Esophagus squamous epithelium (tissue), 5 donors: ENCODE results near the gene GALNT7. TPM values are rescaled to one million over a fixed set of nuclear protein-coding genes. Genes with fewer than 3 reads are reported as not detected.

Experiments used
- DNase-seq: peaks from one replicate; lab custom pipeline; 2025; lab: John Stamatoyannopoulos, UW
- H3K27ac ChIP-seq, 4 donors: fragments of 200-600 bp; sonication (generic); one replicate each; pipeline ENCODE4 v1.5.1; 2016 to 2019; ENCODE audit warnings: mild to moderate bottlenecking in 1 of 4
- H3K27me3 ChIP-seq, 4 donors: fragments of 200-600 bp; sonication (generic); 1 replicate in 3 of 4; 2 replicates in 1 of 4; pipeline versions ENCODE4 v1.5.1 to v1.6.0; 2017 to 2021; ENCODE audit warnings: antibody characterized with exemption in 1 of 4
- H3K36me3 ChIP-seq, 3 donors: fragments of 200-600 bp; sonication (generic); one replicate each; pipeline ENCODE4 v1.5.1; 2016 to 2019
- H3K4me1 ChIP-seq, 3 donors: fragments of 200-600 bp; sonication (generic); one replicate each; pipeline ENCODE4 v1.5.1; 2017 to 2019
- H3K4me3 ChIP-seq, 4 donors: fragments of 200-600 bp; sonication (generic); 1 replicate in 3 of 4; 2 replicates in 1 of 4; pipeline ENCODE4 v1.5.1; 2016 to 2019; ENCODE audit warnings: mild to moderate bottlenecking in 2 of 4, moderate library complexity in 1 of 4
- H3K9me3 ChIP-seq, 3 donors: fragments of 200-600 bp; sonication (generic); one replicate each; pipeline ENCODE4 v1.5.1; 2016 to 2019
- CTCF ChIP-seq, 6 experiments: fragments of 450-650 bp in 4 of 6; fragments of 200-600 bp in 2 of 6; sonication (generic) in 2 of 6; IDR thresholded peaks; one replicate each; pipeline ENCODE4 v1.5.1; 2016 to 2019; ENCODE audit warnings: antibody characterized with exemption in 6 of 6, mild to moderate bottlenecking in 4 of 6, moderate library complexity in 4 of 6
- POLR2A ChIP-seq, 4 donors: fragments of 450-650 bp; IDR thresholded peaks; one replicate each; pipeline ENCODE4 v1.6.1; 2017; ENCODE audit warnings: antibody characterized with exemption in 4 of 4, mild to moderate bottlenecking in 4 of 4, moderate library complexity in 3 of 4
- WGBS, 2 donors: methylation state at CpG; one replicate each; pipeline ENCODE4 v1.1.5; 2018; 5-methylcytosine and 5-hydroxymethylcytosine counted together
- intact Hi-C: fragments of 100-400 bp; cut with DNase I; formaldehyde crosslinking; loops from one replicate; pipeline ENCODE4 v1.15.0; 2022
- total RNA-seq, 4 donors: library from RNA; depleted of rRNA; stranded (reverse); fragments of >200 nt; gene quantifications; one replicate each; pipeline ENCODE4 v1.1.0, GENCODE V29; 2016
- donor health status: DM: yes; HTN: yes; CAD: no.

Gene GALNT7
- total RNA-seq, 4 donors from 2014 or later = 17.9 to 33.8 (median 23.6) TPM

GRCh38 chr4:173269280-173269679 lies 100.7 kb downstream of the GALNT7 start:
- no peak overlapping the region for H3K27ac ChIP-seq
- WGBS, 2 donors = 97 to 99% methylated on average over 3 of the region's 3 CpGs
- no peaks in the 10 kb centered on the region for H3K36me3 ChIP-seq
- H3K27me3 ChIP-seq = no peaks in the 10 kb centered on the region
- no peak overlapping the region for H3K4me3 ChIP-seq
- no peaks in the 10 kb centered on the region for H3K9me3 ChIP-seq
- TF ChIP-seq CTCF (IDR thresholded peaks at IDR 0.05) (no peak), POLR2A (IDR thresholded peaks at IDR 0.05) (no peak)
- peaks cover 0 to 8% (median 0%) of the 10 kb centered on the region in 3 donors for H3K4me1 ChIP-seq
- intact Hi-C loops = no loop called here
- no peak for DNase-seq

- no peak for DNase-seq
- no peak overlapping the region for H3K4me3 ChIP-seq
- intact Hi-C loops = no loop called here
- H3K27me3 ChIP-seq = no peaks in the 10 kb centered on the region
- H3K9me3 ChIP-seq = no peaks in the 10 kb centered on the region
- H3K36me3 ChIP-seq = peaks cover 0 to 10% (median 0%) of the 10 kb centered on the region in 3 donors
- WGBS, 2 donors = 61 to 65% methylated on average over 4 of the region's 4 CpGs
- H3K27ac ChIP-seq = no peak overlapping the region
- H3K4me1 ChIP-seq = no peaks in the 10 kb centered on the region
- TF ChIP-seq CTCF (IDR thresholded peaks at IDR 0.05) = no peak
- TF ChIP-seq POLR2A (IDR thresholded peaks at IDR 0.05) = no peak
Measured at GRCh38 chr4:173270312-173271027, 101.9 kb downstream of the GALNT7 start.

- TF ChIP-seq CTCF (IDR thresholded peaks at IDR 0.05) (no peak), POLR2A (IDR thresholded peaks at IDR 0.05) (no peak)
- H3K9me3 ChIP-seq = no peaks in the 10 kb centered on the region
- H3K36me3 ChIP-seq = peaks cover 0 to 12% (median 0%) of the 10 kb centered on the region in 3 donors
- intact Hi-C loops = no loop called here
- H3K4me3 ChIP-seq = no peak overlapping the region
- H3K4me1 ChIP-seq = peaks cover 0 to 1% (median 0%) of the 10 kb centered on the region in 3 donors
- no peak for DNase-seq
- WGBS, 2 donors = 92 to 96% methylated on average over 5 of the region's 5 CpGs
- H3K27ac ChIP-seq = no peak overlapping the region
- H3K27me3 ChIP-seq = no peaks in the 10 kb centered on the region
Measured at GRCh38 chr4:173272314-173272713, 103.7 kb downstream of the GALNT7 start.

- WGBS, 2 donors = 44 to 57% methylated on average over 1 of the region's 1 CpG
- TF ChIP-seq CTCF (IDR thresholded peaks at IDR 0.05) = no peak
- TF ChIP-seq POLR2A (IDR thresholded peaks at IDR 0.05) = no peak
- Histone ChIP-seq H3K36me3 (peaks cover 0 to 12% (median 0%) of the 10 kb centered on the region in 3 donors), H3K4me3 (no peak overlapping the region), H3K27ac (no peak overlapping the region), H3K9me3 (no peaks in the 10 kb centered on the region), H3K4me1 (peaks cover 0 to 4% (median 0%) of the 10 kb centered on the region in 3 donors), H3K27me3 (no peaks in the 10 kb centered on the region)
- intact Hi-C loops = no loop called here
- no peak for DNase-seq
Measured at GRCh38 chr4:173272996-173273395, 104.4 kb downstream of the GALNT7 start.

- Histone ChIP-seq H3K9me3 (no peaks in the 10 kb centered on the region), H3K36me3 (peaks cover 0 to 12% (median 0%) of the 10 kb centered on the region in 3 donors), H3K27ac (no peak overlapping the region), H3K27me3 (no peaks in the 10 kb centered on the region), H3K4me3 (no peak overlapping the region), H3K4me1 (peaks cover 0 to 4% (median 0%) of the 10 kb centered on the region in 3 donors)
- TF ChIP-seq POLR2A (IDR thresholded peaks at IDR 0.05) (no peak), CTCF (IDR thresholded peaks at IDR 0.05) (no peak)
- intact Hi-C loops = no loop called here
- DNase-seq = no peak
Measured at GRCh38 chr4:173273941-173274340, 105.3 kb downstream of the GALNT7 start.
